Hematopoietic multipotent progenitor cell treated with erythropoietin and hydrocortisone succinate and interleukin-3 and kit ligand, for 15 days (in vitro differentiated cells): Measurements from ENCODE around the gene ANKRD37.

Experiments
- DNase-seq: peaks from one replicate; pipeline ENCODE4 v3.0.0-alpha.2; 2015; ENCODE audit warnings: low spot score

Gene ANKRD37

DNA sequence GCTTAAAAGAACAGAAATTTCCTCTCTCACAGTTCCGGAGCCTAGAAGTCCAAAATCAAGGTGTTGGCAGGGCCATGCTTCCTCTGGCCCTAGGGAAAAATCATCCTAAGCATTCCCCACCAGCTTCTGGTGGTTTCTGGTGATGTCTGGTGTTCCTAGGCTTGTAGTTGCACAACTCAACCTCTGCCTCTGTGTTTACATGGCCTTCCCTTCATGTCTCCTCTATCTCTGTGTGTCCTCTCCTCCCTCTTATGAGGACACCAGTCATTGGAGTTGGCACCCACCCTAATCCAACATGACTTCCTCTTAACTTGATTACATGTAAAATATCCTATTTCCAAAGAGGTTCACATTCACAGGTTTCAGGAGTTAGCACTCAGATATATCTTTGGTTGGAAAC is 16.3 kb upstream of the ANKRD37 start:
- no peak for DNase-seq

DNA sequence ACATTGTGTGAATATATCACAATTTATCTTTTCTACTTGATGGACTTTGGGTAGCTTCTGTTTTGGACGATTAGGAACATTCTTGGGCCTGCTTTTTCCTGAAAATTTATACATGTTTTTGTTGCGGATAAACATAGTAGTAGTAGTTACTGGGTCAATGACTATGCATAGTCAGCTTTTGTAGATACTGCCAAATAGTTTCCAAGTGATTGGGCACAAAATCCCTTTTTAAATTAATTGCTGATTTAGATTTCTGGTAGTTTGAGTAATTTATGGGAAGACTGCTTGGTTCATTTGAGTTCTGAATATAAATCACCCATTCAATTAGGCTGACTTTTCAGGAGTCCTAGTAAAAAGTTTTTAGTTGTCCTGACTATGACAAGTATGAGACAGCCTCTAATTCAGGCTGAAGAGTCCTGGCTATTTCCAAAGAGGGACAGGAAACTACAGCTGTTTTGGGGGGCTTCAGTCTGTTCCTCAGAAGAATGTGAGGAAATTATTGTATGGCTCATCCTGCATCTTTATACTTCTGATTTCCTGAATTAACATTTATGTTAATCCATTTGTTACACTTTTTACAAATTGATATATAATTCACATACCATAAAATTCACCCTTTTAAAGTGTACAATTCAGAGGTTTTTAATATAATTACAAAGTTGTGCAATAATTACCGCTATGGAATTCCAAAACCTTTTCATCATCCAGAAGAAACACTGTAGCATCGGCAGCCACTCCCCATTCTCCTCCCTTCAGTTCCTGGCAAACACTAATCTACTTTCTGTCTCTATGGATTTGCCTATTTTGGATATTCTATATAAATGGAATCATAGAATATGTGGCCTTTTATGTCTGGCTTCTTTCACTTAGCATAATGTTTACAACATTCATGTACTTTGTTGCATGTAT is 15.1 kb upstream of the ANKRD37 start:
- no peak for DNase-seq

DNA sequence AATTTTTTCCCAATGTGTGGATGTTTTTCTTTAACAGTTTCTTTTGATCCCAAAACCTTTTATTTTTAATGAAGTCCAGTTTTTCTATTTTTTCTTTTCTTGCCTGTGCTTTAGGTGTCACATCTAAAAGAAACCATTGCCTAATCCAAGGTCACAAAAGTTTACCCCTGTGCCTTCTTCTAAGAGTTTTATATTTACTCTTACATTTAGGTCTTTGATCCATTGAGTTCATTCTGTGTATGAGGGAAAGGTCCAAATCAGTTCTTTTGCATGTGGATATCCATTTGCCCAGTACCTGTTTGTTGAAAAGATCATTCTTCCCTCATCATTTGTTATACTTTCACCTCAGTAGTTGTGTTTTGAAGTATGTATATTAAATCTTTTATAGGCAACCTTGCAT is 13.9 kb upstream of the ANKRD37 start:
- no peak for DNase-seq

DNA sequence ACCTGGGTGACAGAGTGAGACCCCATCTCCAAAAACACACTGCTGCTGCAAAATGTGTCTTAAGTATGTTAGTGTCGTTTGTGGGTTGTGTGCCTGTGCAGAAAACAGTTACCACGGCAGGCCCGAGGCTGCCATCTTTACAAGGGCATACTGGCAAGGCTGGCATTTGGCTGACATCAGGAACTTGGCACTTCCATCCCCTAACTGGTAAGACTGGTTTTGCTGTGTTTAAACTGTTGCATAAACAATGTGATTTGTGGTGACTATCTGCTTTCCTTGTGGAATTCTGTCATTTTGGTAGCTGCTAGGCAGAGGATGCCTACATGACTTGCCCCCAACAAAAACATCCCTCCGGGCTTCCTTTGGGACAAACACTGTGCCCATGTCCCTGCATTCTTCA is 13.2 kb upstream of the ANKRD37 start:
- DNase-seq, result no peak

DNA sequence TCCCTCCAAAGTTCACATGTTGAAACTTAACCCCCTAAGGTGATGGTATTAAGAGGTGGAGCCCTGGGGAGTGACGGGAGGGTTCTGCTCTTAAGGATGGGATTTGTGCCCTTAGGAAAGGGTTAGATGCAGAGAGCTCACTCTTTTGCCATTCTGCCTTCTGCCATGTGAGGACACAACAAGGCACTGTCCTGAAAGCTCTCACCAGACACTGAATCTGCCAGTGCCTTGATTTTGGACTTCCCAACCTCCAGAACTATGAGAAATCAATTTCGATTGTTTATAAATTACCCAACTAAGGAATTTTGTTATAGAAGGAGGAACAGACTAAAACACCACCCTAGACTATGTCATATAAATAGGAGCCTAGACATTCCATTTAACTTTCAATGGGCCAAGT is 12.6 kb upstream of the ANKRD37 start:
- DNase-seq, result no peak

DNA sequence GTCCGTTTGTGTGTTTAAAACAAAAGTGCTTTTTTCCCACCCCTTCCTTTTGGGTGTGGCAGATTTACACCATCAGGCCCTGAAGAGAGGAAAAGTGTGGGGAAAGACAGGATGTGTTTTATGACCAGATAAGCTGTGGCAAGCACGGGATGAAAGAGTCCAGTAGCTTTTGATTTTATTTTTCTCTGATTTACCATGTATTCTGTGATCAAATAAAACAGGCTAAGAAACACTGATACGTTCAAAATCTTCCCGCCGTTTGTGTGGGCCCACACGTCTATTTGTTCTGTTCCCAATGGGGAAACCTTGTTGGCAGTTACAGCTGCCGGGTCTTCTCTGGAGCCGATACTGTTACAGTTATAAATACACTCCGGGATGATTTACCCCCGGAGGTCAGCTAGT is 11.7 kb upstream of the ANKRD37 start:
- no peak for DNase-seq

DNA sequence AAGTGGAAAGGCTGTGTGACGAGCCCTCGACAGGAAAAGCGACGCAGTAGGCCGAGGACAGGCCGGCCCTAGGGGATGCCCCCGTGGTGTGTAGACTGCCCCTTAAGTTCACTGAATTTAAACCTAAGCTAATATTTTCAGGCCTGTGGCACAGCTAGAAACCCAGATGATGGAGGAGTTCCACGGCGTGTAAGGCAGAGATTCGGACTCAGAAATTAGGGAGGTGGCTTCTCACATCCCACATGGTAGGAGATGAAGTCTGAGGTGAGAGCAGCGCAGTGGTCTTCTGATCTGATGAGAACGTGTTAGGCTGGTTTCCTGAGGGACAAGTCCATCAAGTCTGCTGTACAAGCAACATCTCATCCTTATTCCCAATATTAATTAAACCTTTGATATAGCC is 8.7 kb upstream of the ANKRD37 start:
- no peak for DNase-seq

DNA sequence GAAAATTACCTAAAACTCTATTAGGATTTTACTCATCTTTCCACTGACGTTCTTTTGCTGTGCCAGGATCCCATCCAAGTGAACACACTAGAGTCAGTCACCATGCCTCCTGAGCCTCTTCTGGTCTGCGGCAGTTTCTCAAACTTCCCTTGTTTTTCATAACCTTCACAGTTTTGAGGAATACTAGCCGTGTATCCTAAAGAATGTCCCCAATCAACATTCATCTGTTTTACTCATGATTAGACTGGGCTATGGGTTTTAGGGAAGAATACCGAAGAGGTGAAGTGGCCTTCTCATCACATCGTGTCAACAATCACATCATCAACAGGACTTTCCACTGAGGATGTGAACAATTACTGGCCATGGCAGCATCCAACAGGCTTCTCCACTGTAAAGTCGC is 5.7 kb upstream of the ANKRD37 start:
- no peak for DNase-seq

DNA sequence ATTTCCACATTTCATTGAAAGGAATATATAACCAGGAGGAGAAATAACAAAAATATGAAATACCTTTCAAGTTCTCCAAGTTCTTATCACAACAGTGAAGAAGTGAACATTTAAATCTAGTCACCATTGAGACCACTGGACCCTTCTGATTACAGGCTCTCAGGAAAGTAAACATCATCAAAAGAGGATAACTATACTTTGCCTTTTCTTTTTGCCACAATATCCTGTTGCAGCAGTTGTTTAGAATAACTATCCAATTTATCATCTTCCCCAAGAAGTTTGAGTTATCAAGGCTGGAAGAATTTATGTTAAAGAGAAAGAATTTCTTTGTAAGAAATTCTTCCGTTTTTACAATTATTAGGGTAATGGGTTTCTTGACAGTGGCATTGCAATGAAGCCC is 4.5 kb upstream of the ANKRD37 start:
- DNase-seq, result no peak

DNA sequence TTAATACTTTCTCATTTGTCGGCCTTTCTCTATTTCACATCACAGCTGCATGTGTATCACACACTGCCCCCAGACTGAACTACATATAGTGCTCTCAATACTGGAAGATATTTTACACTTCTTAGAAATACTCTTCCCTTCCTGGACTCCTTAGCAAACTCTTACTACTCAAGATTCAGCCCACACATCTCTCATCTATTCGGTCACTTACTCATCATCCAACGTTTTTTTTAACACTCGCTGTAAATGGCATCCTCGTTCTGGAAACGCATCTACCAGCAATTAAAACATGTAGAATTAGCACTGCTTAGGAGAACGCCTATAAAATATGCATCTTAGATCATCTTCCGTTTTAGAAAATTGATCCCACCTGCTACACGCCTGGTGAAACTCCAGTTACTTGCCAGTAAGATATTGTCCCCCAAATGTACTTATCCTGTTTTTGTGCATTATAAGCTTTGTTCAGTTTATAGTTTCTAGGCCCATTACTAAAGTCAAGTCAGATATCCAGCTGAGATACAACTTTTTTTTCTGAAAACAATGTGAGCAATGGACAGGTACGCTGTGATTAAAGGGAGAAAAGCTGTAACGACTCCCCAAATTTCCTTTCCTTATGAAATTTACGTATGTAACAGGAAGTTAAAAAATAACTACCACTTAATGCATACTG is 1.9 kb upstream of the ANKRD37 start:
- no peak for DNase-seq

DNA sequence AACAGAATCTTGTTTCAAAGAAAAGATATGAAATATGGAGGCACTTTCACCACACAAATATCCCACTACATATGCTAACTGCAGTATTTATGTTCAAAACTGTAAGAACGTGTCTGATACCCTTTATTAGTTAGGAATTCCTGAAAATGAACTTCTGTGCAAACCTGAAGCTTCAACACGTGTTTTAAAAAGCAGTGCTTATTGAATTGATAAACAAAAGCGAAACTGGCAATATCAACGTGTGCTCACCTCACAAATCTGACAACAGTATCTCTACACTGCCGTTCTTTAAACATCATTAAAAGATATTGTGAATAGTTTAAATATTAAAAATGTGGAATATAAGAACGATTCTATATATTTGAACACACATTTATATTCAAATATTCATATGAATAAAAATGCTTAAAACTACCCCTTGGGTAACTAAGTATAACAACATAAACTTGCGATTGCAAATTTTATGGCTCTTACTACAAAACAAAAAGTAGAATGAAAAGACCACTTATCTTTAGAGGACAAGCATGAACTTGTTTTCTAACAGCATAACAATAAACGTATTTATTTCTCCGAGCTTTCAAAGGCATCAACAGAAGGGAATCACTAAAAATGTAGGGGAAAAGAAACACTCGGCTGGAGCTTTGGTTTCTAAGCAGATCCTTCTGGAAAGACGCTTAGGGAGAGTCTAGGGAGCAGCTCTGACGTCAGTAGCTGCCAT is 1.2 kb upstream of the ANKRD37 start, which contains the start of gene LRP2BP:
Gene LRP2BP (minus strand): TSS at position 687 of the 718 bp plus-strand sequence. CDS start 17,738 bp downstream, outside the sequence.
- DNase-seq, result peak; percentile 23

DNA sequence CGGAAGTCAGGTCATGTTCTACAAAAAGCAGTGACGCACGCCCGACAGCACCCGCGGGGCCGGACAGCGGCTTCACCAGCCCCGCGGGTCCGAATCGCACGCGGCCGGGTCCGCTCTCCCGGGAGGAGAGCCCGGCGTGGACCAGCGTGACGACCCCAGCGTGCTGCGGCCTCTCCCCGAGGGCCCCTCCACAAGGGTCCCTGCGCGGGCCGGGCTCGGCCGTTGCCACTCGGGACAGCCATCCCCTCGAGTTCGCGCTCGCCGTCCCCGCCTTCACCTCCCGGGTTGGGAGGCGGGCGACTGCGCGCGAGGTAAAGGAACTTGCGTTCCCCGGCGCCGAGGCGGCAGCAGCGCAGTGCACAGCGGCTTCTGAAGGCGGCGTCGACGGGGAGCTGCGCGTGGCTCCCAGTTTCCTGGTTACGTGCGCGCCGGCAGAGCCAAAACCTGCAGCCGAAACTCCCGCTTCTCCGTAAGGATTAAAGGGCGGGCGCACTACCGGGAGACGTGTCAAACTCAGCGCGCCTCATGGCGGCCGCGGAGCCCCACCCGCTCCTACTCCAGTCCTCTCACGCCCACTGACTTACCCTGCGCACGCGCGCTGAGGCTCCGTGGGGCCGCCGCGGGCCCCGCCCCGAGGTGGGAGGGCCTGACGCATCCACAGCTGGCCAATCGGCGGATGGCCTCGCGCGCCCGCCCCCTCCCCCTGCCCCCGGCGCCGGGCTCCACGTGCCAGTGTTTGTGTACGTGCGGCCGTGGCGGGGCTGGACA is 501 bp upstream of the ANKRD37 start:
- peak; percentile 97 for DNase-seq

DNA sequence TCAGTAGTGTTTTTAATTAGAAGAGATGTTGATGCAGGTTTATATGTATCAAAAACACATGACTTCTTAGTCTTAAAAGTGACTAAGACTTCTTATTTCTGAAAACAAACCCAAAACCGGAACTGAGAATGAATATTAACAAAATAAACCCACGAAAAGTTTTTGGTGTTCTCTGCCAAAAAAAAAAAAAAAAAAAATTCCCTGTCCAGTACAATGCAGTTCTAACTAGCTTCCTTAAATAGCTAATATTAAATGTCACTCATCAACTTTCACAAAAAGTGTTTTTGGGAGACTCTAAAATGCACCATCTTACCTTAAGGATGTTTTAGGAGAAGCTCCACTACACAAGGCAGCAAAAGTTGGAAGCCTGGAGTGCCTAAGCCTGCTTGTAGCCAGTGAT is 2.0 kb downstream of the ANKRD37 start:
- DNase-seq, result no peak

DNA sequence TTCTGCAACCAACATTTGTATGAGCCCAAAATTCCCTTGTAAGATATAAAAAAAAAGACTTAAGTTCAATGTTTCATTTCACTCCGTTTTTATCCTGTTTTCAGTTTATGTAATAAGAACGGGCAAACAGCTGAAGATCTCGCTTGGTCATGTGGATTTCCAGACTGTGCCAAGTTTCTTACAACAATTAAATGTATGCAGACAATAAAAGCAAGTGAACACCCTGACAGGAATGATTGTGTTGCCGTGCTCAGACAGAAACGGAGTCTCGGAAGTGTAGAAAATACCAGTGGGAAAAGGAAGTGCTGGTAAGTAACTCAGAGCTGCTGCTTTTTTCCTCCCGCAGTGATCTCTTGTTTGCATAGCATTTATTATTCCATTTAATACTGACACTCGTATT is 2.8 kb downstream of the ANKRD37 start:
- no peak for DNase-seq

DNA sequence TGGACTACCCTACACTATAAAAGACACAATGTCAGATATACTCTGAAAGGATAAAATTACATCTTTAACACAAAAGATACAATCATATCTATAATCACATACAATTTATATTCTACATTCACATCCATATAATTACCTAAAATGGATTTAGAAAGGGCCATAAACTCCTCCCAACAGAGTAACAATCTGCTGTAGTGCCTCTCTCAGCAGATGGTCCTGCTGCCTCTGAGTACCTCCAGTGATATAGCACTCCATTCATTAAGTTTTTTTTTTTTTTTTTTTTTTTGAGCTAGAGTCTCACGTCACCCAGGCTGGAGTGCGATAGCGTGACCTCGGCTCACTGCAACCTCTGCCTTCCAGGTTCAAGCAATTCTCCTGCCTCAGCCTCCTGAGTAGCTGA is 7.4 kb downstream of the ANKRD37 start:
- no peak for DNase-seq

DNA sequence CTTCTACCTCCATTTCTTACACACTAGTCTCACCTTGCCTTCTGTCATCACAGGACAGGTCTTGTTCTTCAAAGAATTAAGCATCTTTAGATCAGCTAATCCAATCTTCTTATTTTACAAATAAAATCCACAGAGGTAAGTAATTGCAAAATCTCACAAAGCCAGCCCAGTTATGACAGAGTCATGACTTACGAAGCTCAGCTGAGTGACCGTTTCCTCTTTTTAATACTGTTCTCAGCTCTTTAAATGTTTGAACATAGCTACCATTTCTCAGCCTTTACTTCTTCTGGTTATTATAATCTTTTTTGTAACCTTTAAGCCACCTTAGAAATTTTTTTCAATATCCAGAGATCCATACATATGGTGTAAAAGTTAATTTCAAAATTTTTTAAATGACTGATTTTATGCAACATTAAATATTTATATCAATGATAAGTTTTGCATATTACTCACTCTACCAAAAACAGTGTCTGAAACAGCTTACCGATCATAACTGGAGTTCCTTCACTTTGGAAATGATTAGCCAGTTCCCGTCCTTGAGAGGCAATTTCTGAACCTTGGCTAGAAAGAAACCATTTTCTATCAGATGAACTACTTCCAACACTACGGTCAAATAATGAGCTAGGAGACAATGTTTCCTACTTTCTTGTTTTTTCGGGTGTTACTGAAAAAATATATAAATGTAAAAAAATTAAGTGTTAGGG is 8.8 kb downstream of the ANKRD37 start:
- DNase-seq, result no peak

DNA sequence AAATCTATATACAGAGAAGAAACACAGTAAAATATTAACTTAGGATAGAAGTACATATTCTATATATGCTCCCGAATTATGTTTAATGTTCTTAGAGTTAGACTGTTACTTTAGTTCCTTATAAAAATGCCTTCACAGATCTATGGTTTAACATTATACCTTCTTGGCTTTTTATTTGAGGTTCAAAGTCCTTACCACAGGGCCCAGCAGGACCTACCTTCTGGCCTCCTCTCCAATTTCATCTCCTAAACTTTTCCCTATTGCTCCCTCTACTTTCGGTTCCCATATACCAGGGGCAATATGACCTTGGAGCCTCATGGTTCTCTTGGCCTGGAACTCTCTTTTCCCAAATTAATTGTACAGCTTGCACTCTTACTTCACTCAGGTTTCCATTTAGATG is 11.8 kb downstream of the ANKRD37 start:
- no peak for DNase-seq

DNA sequence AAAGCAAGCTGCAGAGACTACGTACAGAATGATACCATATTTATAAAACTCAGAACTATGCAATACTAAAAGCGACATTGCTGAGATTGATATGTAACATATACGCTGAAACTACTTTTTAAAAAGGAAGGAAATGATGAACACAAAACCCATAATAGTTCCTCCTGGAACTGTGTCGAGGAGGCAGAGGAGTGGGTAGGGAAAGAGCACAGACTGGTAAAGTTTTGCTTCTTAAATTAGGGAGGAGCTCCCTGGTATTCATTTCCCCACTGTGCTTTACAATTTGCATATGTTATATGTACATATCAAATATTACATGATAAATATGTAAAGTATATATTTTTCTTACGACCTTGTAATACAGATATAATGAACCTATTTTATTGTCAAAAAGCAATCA is 15.2 kb downstream of the ANKRD37 start:
- no peak for DNase-seq

DNA sequence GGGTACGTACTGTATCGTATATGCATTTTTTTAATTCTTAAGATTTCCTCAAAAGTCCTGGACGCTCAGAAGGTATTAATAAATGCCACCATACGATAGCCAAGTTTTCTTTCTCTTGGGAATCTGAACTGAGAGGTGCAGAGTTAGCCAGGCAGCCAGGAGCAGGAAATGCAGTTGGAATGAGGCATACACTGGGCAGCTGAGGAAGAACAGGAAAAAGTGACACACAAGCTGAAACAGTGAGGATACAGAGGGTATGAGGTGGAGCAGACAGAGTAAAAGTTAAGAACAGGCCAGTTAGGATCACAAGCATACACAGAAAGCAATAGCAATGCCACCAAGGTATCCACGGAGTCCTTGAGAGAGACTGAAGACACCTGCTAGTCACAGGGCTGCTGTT is 15.8 kb downstream of the ANKRD37 start:
- no peak for DNase-seq

DNA sequence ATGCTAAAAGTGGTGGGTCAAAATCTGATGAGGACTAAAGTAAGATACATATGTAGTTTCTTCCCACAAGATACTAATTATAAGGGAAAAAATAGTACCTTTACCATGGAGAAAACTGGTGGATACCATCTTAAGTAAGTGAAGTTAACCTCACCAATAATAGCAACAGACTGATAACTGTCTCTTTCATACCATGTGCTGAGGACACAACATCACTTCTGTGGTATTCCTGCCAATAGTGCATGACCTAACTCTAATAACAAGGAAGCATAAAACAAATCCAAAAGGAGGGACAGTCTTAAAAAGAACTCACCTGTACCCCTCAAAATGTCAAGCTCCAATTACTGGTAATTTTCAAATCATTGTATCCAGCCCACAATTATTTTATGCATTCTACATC is 20.3 kb downstream of the ANKRD37 start:
- DNase-seq, result no peak

DNA sequence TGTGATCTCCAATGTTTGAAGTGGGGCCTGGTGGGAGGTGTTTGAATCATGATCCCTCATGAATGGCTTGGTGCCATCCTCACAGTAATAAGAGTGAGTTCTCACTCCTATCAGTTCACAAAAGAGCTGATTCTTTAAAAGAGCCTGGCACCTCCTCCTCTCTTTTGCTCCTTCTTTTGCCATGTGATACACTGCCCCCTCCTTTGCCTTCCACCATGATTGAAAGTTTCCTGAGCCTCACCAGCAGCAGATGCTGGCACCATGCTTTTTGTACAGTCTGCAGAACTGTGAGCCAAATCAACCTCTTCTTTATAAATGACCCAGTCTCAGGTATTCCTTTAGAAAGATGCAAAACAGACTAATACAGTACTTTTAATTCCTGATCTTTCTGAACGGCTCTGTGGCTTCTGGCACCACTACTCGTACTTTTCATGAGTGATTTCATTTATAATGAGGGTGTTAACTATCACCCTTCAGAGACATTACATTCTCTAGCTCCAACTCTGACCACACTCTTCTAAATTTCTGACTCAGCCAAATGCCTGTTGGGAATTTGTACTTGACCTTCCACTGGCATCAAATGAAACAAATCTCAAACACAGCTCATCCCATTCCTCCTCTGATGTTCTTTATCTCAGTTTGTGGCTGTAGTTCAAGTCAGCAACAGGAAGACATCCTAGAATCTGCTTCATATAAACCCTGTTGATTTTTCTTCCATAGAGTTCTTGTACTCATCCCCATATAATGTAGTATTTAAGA is 24.9 kb downstream of the ANKRD37 start:
- DNase-seq, result no peak
